Activated CD4-positive, CD25-positive, alpha-beta regulatory T cell treated with anti-CD3 and anti-CD28 coated beads, Interleukin-2, amount 50 U/mL, for 16 hours (primary cell): ENCODE data around the gene VWA1.
"Not testable (repeated sequence)": the region's sequence is repeated elsewhere in the genome, so short reads cannot be mapped to it uniquely, and the experiment has no call there.

ENCODE experiments used
- DNase-seq: peaks from one replicate; pipeline ENCODE4 v3.0.0-alpha.2; 2020; ENCODE audit warnings: low read depth, low spot score

Gene VWA1

DNA sequence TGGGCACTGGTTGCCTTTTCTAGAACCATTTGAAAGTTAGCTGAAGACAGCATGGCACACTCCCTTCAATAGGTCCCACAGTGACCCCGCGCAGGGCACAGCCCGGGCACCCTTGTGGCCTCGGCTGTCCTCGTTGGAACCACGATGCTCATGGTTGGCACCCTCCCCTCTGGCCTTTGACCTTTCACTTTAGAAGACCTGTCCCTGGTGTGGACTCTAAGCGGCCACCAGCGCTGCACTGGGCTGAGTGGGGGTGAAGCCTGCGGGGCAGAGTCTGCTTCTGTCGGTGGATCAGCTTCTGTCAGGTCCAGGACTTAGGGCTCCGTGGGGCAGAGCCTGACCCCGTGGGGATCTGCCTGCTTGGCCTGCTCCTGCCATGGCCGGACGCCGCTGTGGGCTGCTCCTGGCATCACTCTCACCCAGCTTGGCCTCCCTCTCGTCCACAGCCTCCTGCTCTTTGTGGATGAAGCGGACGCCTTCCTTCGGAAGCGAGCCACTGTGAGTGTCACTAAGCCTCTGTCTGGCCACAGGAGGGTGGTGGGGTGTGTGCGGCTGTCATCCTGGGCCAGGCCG, 21.3 kb downstream of the VWA1 start:
- not testable (repeated sequence) for DNase-seq

GRCh38 chr1:1459156-1459555, 23.7 kb downstream of the VWA1 start:
- not testable (repeated sequence) for DNase-seq

DNA sequence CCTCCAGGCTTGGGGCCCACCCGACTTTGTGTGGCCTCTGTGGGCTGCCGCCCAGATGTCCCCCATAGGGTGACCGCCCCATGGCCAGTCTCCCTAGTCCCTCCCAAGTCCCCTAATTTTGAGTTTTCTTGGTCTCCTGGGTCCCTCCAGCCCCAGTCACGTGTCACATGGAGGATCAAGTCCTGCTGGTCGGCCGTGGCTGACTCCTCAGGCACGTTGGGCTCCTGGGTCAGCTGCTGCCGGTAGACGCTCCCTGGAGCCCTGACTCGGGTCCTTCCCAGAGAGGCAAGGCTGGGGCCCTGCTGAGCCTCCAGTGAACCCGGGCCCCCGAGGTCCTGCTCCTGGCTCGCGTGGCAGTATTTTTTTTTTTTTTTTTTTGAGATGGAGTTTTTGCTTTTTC, 24.2 kb downstream of the VWA1 start:
- DNase-seq = not testable (repeated sequence)

DNA sequence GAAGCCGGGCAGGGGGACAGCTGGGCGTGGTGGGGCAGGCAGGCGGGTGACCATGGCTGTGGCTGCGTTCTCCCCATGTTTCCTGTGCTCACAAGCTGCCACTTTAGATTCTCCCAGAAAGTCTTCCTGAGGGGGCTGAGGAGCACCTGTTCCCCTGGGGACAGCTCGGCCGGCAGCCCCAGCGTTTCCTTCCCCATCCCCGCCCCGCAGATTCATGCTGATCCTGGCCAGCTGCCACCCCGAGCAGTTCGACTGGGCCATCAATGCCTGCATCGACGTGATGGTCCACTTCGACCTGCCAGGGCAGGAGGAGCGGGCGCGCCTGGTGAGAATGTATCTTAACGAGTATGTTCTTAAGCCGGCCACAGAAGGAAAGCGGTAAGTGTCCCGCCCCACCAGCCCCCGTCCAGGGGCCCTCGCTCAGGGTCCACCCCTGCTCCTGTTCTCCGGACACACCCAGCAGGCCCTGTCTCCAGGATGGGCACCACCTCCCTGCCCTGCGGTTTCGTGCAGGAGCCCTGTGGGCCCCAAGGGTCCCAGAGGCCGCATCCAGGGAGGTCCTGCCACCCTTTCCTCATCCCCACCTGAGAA, 25.1 kb downstream of the VWA1 start:
- no peak for DNase-seq

GRCh38 chr1:1461721-1462317, 26.3 kb downstream of the VWA1 start:
- DNase-seq = no peak

DNA sequence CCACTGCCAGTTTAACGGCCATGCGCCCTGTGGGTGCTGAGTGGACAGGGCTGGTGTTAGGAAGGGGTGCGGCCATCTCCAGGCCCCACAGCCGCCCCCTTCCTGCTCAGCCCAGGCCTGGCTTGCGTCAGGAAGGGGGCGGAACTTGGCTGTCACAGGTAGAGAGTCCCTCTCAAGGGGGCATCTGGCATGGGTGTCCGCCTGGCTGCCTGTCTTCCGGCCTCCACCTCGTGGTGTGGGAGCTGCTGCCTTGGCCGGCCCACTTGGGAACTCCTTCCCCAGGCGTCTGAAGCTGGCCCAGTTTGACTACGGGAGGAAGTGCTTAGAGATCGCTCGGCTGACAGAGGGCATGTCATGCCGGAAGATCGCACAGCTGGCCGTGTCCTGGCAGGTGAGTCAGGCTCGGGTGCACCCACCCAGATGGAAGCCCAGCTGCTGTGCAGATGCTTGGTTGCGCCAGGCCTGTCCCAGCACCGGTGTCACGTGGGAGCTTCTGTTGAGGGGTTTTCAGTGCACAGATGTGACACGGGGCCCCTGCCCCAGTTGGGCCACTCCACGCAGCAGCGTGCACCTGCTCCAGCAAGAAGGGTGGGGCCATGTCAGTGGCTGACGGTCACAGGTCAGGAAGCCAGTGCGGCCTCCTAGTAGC, 27.0 kb downstream of the VWA1 start:
- DNase-seq = no peak

DNA sequence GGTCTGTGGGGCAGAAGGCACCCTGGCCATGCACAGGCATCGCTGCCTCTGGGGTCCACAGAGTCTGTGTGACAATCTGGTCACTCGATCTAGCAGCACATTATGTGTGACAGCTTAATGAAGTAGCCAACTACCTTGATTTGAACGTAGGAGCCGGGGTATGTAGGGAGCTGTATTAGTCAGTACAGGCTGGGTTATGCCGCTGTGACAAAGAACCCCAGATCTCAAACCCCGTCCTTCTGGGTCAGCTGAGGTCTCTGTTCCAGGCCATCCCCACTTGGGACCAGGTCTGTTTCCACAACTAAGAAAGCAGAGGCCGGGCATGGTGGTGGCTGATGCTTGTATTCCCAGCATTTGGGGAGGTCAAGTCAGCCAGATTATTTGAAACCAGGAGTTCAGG, 27.8 kb downstream of the VWA1 start:
- no peak for DNase-seq

GRCh38 chr1:1468196-1468985, 32.9 kb downstream of the VWA1 start:
- DNase-seq = not testable (repeated sequence)

GRCh38 chr1:1470626-1471388, 35.3 kb downstream of the VWA1 start:
- no peak for DNase-seq

GRCh38 chr1:1471389-1472052, 36.0 kb downstream of the VWA1 start, which contains the start of gene ATAD3B:
Gene ATAD3B, plus strand, starts transcription at chr1:1471765. Its CDS starts 120 bp downstream, at chr1:1471885.
- peak; percentile 85 for DNase-seq

DNA sequence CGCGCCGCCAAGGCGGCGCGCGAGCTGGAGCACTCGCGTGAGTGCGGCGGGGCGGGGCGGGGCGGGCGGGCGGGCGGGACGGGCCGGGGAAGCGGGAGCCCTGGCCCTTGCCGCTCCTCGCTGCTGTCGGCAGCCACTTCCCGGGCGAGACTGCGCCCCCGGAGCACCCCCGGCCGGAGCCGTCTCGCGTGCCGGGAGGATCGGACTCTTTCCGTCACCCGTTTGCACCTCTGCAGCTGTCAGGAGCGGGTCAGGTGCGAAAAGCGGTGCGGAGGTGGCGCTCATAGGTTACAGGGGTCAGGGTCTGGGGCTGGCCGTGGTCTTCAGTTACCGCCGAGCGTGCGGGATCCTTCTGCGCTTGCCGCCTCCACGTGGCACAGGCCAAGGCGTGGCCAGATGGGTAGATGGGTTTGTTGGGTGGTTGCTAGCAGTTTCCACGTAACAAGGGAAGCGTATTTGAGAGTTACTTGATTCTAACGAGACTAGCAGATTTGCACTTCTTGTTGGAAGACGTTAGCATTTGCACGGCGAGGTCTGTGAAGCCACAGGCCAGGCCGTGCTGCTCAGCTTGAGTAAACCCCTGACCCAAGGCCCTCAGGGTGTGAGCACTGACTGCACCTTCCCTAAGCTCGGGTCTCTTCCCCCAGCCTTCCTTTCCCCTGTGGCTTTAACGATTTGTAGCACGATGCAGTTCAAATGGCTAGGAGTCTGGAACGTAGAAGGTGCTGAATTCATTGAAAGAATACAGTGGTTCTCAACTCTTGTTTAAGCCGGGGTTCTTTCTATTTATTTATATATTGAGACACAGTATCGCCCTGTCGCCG, 36.8 kb downstream of the VWA1 start:
- DNase-seq = not testable (repeated sequence)

- not testable (repeated sequence) for DNase-seq
Measured at GRCh38 chr1:1476011-1476410, 40.5 kb downstream of the VWA1 start.

DNA sequence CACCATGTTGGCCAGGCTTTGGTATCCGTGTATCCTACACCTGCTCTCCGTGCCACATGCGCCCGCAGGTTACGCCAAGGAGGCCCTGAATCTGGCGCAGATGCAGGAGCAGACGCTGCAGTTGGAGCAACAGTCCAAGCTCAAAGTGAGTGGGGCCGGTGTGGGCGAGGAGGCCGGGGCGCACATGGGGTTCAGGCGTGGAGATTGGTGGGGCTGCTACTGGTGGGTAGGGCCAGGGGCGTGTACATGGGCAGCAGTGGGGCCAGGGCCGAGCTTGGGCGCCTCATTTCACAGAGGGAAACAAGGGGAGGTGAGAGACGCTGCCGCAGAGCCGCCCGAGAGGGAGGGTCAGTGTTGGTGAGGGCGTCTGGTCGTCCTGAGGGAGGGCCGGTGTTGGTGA, 41.7 kb downstream of the VWA1 start:
- no peak for DNase-seq

- no peak for DNase-seq
Measured at GRCh38 chr1:1479547-1480487, 44.3 kb downstream of the VWA1 start.

- DNase-seq = not testable (repeated sequence)
Measured at GRCh38 chr1:1480488-1480867, 45.0 kb downstream of the VWA1 start.

DNA sequence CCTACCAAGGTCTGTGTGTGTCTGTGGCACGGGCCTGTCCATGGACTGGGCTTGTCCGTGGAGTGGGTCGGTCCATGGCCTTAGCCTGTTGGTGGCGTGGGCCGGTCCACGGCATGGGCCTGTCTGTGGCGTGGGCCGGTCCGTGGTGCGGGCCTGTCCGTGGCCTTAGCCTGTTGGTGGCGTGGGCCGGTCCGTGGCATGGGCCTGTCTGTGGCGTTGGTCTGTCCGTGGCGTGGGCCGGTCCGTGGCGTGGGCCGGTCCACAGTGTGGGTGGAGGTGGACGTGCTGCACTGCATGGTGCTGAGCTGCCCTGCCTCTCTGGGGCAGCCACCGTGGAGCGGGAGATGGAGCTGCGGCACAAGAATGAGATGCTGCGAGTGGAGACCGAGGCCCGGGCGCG, 46.3 kb downstream of the VWA1 start:
- DNase-seq = not testable (repeated sequence)

GRCh38 chr1:1482856-1483255, 47.4 kb downstream of the VWA1 start:
- DNase-seq = no peak

- no peak for DNase-seq
Measured at GRCh38 chr1:1483714-1484113, 48.2 kb downstream of the VWA1 start.
